ENCODE measurements around the gene EEF1AKMT3.

The EEF1AKMT3 gene

DNA sequence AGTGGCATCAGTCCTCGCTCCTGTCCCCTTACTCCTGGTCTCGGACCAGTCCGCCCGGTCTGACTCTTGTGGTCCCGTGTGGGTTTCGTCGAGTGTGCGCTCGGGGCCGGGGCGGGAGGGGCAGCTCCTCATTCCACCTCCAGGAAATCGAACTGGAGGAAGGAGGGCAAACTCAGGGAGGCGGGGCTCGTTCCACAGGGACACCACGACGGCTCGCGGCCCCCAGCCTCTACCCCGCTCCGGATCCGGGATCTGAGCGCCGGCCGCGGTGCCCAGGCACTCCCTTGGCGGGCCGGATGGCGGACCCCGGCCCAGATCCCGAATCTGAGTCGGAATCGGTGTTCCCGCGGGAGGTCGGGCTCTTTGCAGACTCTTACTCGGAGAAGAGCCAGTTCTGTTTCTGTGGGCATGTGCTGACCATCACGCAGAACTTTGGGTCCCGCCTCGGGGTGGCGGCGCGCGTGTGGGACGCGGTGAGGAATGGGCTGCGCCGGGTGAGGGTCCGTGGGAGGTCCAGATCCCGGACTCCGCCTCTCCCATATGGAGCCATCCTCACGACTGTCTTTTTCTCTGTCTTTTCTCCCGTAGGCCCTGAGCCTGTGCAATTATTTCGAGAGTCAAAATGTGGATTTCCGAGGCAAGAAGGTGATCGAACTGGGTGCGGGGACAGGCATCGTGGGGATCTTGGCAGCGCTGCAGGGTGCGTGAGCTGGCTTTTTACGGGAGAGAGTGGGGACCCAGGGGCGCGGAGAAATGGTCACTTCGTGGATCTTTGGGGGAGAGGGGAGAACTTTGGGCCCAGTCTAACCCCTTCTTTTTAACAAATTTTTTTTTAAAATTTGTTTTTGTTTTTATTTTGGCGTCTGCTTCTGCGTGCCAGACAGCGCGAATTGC, at the start of gene EEF1AKMT3:
Gene EEF1AKMT3 (plus strand): TSS at position 186 of the 894 bp plus-strand sequence. CDS start 111 bp downstream, at position 297.
- Mint-ChIP-seq H3K27me3 (no peaks in the 10 kb centered on the region), H3K4me1 (peaks cover 31% of the 10 kb centered on the region), H3K27ac (peak within 1 kb of the TSS; percentile 99), H3K9me3 (no peaks in the 10 kb centered on the region), H3K4me3 (peak within 1 kb of the TSS; percentile 99), H3K36me3 (peaks cover 14% of the 10 kb centered on the region)

- Mint-ChIP-seq H3K27ac (peak overlapping the region; percentile 20), H3K9me3 (no peaks in the 10 kb centered on the region), H3K4me3 (no peak overlapping the region), H3K36me3 (peaks cover 14% of the 10 kb centered on the region), H3K4me1 (peaks cover 22% of the 10 kb centered on the region), H3K27me3 (no peaks in the 10 kb centered on the region)
Measured at GRCh38 chr12:57722716-57723629, 49.4 kb upstream of the EEF1AKMT3 start.

- H3K27ac Mint-ChIP-seq, result no peak overlapping the region
- H3K4me3 Mint-ChIP-seq, result no peak overlapping the region
- H3K36me3 Mint-ChIP-seq, result peaks cover 14% of the 10 kb centered on the region
- H3K4me1 Mint-ChIP-seq, result peaks cover 22% of the 10 kb centered on the region
- no peaks in the 10 kb centered on the region for H3K9me3 Mint-ChIP-seq
- no peaks in the 10 kb centered on the region for H3K27me3 Mint-ChIP-seq
Measured at GRCh38 chr12:57723630-57723962, 48.8 kb upstream of the EEF1AKMT3 start.

- Mint-ChIP-seq H3K9me3 (no peaks in the 10 kb centered on the region), H3K27me3 (no peaks in the 10 kb centered on the region), H3K36me3 (peaks cover 9% of the 10 kb centered on the region), H3K4me3 (no peak overlapping the region), H3K4me1 (peaks cover 22% of the 10 kb centered on the region), H3K27ac (peak overlapping the region; percentile 75)
Measured at GRCh38 chr12:57724003-57724935, 48.1 kb upstream of the EEF1AKMT3 start.

GRCh38 chr12:57724936-57725740, 47.3 kb upstream of the EEF1AKMT3 start:
- H3K9me3 Mint-ChIP-seq, result no peaks in the 10 kb centered on the region
- no peak overlapping the region for H3K4me3 Mint-ChIP-seq
- peaks cover 9% of the 10 kb centered on the region for H3K36me3 Mint-ChIP-seq
- peaks cover 22% of the 10 kb centered on the region for H3K4me1 Mint-ChIP-seq
- H3K27ac Mint-ChIP-seq, result peak overlapping the region; percentile 75
- no peaks in the 10 kb centered on the region for H3K27me3 Mint-ChIP-seq

- Mint-ChIP-seq H3K36me3 (peaks cover 9% of the 10 kb centered on the region), H3K27ac (no peak overlapping the region), H3K4me1 (peaks cover 22% of the 10 kb centered on the region), H3K9me3 (no peaks in the 10 kb centered on the region), H3K27me3 (no peaks in the 10 kb centered on the region), H3K4me3 (no peak overlapping the region)
Measured at GRCh38 chr12:57725851-57726150, 46.6 kb upstream of the EEF1AKMT3 start.

DNA sequence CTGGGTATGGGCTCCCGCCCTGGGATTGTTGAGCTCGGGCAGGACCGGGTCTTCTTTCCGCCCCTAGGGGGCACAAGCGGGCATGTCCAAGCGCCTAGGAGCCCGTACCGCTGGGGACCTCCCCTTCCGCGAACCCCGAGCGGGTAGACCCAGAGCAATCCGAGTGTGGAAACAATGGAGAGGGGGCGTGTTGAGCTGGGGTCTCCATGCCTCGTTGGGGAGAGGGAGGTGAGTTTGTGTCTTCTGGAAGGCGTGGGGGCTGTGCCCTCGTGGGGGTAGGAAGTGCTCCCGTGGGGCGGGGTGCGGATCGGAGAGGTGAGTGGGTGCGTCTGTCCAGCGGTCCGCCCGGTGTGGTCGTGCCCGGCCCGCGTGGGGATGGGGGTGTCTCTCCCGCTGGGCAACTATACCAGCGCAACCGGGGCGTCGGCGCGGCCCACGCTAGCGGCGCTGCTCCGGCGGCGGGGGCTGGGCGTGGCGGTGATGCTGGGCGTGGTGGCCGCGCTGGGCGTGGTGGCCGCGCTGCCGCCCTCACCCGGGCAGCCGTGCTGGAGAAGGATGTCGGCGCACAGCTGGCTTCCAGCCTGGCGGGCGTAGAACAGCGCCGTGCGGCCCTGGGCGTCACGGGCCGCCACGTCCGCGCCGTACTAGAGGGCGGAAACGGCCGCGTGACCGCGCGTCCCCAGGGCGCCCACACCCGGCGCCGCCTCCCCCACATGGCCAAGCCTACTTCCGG, 46.1 kb upstream of the EEF1AKMT3 start:
- Mint-ChIP-seq H3K27ac (no peak overlapping the region), H3K27me3 (no peaks in the 10 kb centered on the region), H3K9me3 (no peaks in the 10 kb centered on the region), H3K4me1 (peaks cover 22% of the 10 kb centered on the region), H3K36me3 (peaks cover 9% of the 10 kb centered on the region), H3K4me3 (no peak overlapping the region)

DNA sequence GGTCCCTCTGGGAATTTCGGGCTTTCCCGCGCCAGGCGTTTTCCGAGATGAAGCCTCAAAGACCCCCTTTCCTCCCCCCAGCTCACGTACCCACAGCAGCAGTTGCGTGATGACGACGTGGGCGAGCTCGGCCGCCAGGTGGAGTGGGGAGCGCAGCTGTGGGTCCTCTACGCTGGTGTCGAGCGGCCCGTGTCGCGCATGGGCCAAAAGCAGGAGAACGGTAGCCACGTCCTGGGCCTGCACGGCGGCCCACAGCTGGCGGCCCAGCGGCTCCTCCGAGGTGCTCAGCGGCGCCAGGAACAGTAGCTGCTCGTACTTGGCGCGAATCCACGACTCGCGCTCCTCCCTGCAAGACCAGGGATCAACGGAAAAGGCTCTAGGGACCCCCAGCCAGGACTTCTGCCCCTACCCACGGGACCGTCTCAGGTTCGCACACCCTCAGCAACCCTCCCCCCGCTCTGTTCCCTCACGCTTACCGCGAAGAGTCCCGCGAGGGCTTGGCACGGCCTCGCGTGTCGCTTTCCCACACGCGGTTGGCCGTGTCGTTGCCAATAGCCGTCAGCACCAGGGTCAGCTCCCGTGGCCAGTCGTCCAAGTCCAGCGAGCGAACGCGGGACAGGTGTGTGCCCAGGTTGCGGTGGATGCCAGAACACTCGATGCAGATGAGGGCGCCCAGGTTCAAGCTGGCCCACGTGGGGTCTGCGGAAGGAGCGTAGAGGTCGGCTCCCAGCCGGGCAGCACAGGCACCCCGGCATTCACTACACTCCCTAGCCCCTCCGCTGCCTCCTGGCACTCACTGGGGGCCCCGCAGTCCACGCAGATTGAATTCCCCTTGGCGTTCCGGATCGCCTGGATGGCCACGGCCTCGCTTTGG, 45.3 kb upstream of the EEF1AKMT3 start:
- no peaks in the 10 kb centered on the region for H3K27me3 Mint-ChIP-seq
- H3K4me3 Mint-ChIP-seq, result no peak overlapping the region
- H3K4me1 Mint-ChIP-seq, result peaks cover 17% of the 10 kb centered on the region
- H3K9me3 Mint-ChIP-seq, result no peaks in the 10 kb centered on the region
- peaks cover 8% of the 10 kb centered on the region for H3K36me3 Mint-ChIP-seq
- H3K27ac Mint-ChIP-seq, result no peak overlapping the region

GRCh38 chr12:57727758-57728395, 44.5 kb upstream of the EEF1AKMT3 start:
- Mint-ChIP-seq H3K4me1 (peaks cover 17% of the 10 kb centered on the region), H3K4me3 (no peak overlapping the region), H3K9me3 (no peaks in the 10 kb centered on the region), H3K27me3 (no peaks in the 10 kb centered on the region), H3K27ac (no peak overlapping the region), H3K36me3 (peaks cover 9% of the 10 kb centered on the region)

DNA sequence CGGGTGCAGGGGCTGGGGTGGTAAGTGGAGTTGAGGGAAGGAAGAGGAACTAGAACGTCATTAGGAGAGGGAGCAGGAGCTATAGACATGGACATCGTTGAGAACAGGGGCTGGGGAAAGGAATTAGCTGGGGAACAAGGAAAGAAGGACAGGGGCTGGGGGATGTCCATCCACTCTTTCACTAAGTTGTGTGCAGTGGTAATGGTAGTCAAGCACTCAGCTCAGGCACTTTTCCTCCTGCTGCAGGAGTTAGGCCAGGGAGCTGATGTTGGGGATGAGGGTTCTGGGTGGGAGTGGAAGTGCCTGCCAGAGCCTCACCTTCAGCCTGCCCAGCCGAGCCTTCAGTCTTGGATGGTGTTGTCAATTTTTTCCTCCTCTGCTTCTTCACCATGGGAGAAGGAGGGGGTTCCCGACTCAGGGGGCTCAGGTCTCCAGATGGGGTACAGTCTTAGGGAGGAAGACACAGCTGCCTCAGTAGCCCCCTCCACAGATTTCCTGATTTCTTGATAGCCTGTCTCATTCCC, 43.0 kb upstream of the EEF1AKMT3 start:
- Mint-ChIP-seq H3K9me3 (no peaks in the 10 kb centered on the region), H3K36me3 (peaks cover 9% of the 10 kb centered on the region), H3K27me3 (no peaks in the 10 kb centered on the region), H3K4me3 (no peak overlapping the region), H3K4me1 (peaks cover 7% of the 10 kb centered on the region), H3K27ac (peak overlapping the region; percentile 49)

GRCh38 chr12:57730336-57731067, 41.9 kb upstream of the EEF1AKMT3 start:
- no peak overlapping the region for H3K27ac Mint-ChIP-seq
- H3K36me3 Mint-ChIP-seq, result peaks cover 9% of the 10 kb centered on the region
- no peaks in the 10 kb centered on the region for H3K9me3 Mint-ChIP-seq
- H3K27me3 Mint-ChIP-seq, result no peaks in the 10 kb centered on the region
- H3K4me3 Mint-ChIP-seq, result no peak overlapping the region
- peaks cover 9% of the 10 kb centered on the region for H3K4me1 Mint-ChIP-seq

GRCh38 chr12:57731411-57732080, 40.9 kb upstream of the EEF1AKMT3 start:
- Mint-ChIP-seq H3K9me3 (no peaks in the 10 kb centered on the region), H3K4me3 (no peak overlapping the region), H3K27me3 (no peaks in the 10 kb centered on the region), H3K27ac (no peak overlapping the region), H3K4me1 (peaks cover 14% of the 10 kb centered on the region), H3K36me3 (peaks cover 11% of the 10 kb centered on the region)

Measured in activated naive CD4-positive, alpha-beta T cell treated with anti-CD3 and anti-CD28 coated beads, Interleukin-2, amount 50 U/mL, for 24 hours (primary cell).